ENCODE results near the gene TICRR. TPM values are rescaled to one million over a fixed set of nuclear protein-coding genes. Genes with fewer than 3 reads are reported as not detected.

Gene TICRR
- total RNA-seq, 1 donor from 2014 or later: 3.2 TPM

DNA sequence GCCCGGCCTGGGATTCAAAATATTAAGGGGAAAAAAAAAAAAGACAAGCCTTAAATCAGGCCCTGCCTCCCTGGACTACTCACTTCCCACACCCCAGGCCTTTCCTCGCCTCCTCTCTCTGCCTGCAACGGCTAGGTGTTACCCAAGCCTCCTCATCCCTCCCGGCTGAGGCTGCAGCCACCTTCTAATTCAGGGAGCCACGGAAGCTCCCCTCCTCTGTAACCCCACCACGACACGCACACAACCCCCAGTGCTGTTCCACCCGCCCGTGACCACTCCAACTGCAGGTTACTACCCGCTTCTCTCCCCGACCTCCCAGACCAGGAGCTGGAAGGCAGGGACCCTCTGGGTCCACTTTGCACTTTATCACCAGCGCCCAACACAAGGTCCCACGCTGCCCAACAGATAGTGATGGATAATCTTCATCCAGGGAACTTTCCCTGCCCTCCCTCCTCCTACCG lies 79.1 kb downstream of the TICRR start:
- DNase-seq: no peak

DNA sequence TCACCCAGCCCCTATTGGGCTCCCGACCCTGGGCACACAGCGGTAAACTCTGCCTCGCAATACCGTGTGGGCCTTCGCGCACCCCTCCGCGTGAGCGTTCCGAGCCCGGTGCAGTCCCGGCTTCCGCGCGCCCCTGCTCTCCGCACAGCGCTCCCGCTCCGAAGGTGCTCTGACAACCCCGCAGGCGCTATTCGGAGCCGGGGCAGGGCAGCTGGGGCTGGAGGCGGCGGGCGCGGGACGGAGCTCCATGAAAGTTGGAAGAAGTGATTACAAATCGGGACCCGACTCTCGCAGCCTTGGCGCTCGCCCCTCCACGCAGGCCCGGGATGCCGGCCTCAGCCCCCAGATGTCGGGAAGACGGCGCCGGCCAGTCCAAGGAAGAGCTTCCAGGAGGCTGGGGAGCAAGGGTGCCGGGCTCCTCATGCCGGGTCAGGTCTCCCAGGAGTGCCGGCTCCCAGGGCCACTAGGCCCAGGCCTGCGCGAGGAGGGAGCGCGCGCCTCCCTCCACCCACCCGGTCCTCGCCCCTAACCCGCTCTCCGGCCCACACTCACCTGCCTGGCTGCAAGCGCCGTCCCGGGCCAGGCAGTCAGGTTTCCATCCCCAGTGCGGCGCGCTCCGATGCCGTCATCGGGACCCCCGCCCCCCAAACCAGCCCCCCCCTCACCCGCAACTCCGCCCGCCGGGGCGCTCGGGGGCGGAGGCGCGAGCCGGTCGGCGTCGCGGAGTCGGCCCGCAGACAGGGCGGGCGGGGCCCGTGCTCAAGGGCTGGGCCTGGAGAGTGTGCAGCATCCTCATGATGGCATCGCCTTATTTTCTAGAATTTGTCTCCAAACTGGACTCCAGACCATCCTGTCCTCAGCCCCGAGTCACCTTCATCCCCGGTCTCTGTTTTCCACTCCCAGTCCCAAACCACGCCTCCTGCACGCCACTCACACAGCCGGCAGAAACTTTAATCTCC lies 79.9 kb downstream of the TICRR start, which contains the start of gene KIF7:
Gene KIF7 (minus strand): TSS at position 621 of the 959 bp plus-strand sequence. CDS start 2,537 bp downstream, outside the sequence.
- DNase-seq: peak; percentile 80

DNA sequence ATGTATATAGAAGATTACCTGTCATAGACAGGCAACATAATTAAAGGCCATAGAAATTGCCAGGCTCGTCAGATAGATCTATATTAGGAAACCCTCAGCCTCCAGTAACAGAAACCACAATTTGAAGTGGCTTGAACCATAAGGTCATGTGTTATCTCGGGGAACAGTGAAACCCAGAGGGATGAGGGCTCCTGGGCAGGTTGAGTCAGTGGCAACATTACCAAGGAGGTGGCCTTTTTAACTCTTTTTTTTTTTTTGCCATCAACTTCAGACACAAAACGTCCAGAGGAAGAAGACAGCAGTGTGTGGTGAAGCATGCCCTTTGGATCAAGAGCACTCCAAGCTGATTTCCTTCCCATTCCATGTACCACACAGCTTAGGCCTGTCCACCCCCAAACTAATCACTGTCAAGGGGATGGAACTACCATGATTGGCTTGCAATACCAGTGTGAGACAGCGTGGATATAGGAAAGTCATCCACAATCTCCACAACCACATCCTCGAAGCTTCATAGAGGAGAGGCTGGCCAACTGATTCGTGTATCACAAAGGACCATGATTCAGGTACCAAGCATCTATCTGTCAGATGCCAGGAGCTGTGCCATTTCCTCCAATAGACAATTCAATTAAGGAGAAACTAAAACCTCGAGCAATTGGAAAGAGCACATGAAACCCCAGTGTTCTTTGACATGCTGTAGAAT lies 81.0 kb downstream of the TICRR start:
- no peak for DNase-seq

DNA sequence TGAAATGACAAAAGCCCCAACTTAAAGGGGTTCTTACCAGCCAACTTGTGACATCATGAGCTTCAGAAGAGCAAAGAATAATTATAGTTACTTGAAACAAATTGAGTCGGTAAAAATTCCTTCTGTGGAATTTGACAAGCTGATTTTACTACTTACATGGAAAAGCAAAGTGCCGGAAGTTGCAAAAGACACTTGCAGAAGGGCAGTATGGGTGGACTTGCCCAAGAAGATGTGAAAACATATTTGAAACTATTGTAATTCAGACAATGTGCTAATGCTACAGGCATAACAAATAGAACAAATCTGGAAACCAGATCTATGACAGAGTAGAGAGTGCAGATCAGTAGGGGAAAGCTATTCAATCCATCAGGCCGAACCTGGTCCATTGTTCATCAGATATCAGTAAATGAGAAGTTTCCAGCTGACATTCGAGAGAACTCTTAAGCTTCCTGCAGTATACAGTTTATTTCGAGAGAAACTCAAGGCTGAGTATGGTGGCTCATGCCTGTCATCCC lies 82.5 kb downstream of the TICRR start:
- no peak for DNase-seq

DNA sequence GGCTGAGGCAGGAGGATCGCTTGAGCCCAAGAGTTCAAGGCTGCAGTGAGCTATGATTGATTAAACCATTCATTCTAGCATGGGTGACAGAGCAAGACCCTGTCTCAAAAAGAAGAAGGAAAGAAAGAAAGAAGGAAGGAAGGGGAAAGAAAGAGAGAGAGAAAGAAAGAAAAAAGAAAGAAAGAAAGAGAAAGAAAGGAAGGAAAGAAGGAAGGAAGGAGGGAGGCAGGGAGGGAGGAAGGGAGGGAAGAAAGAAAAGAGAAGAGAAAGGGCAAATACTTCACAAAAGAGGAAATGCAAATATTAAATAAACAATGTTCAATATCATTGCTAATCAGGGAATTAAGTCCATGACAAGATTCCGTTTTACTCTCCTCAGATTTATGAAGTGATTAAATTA lies 84.0 kb downstream of the TICRR start:
- no peak for DNase-seq

DNA sequence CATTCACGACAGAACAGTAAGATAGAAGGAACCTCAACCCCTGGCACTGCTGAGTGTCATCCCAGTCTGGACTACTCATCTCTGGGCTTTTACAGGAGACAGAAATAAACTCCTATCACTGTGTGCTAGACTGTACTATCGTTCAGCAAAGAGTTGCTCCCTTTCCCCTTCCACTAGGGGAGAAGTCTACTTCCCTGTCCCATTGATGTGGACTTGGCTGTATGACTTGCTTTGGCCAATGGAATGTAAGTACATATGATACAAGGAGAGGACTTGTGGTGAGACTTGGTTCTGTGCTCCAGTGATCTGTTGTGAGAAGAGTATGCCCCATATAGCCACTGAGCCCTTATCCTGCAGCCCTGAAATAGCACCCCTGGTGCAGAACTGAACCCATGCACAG lies 85.3 kb downstream of the TICRR start:
- no peak for DNase-seq

DNA sequence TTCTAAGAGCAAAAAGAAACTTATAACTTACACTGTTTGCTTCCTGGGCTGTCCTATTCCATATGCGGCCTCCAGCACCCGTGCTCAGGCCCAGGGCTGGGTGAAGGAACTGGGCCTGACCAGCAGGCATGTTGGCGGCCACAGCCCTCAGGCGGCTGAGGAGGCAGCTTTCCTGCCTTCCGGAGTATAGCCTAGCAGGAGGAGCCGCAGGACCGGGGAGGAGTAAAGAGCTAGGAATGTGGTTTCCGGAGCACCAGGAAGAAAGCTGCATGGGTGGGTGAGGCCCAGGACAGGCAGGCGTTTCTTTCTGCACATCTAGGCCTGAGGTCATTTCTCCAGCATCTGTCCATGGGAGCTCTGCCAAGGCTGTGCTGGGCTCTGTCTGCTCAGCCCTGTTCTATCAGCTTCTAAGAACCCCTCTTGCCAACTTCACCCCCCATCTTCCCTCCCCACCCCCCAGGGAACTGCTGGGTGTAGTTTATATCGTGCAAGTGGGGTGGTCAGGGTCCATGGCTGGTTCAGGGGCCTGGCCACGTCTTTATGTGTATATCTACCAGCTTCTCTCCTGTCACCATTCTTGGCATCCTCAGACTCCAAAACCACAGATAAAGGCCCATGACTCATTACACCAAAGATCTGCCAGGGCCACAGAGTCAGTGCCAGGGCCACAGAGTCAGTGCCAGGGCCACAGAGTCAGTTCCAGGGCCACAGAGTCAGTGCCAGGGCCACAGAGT lies 87.8 kb downstream of the TICRR start:
- DNase-seq: peak; percentile 59

DNA sequence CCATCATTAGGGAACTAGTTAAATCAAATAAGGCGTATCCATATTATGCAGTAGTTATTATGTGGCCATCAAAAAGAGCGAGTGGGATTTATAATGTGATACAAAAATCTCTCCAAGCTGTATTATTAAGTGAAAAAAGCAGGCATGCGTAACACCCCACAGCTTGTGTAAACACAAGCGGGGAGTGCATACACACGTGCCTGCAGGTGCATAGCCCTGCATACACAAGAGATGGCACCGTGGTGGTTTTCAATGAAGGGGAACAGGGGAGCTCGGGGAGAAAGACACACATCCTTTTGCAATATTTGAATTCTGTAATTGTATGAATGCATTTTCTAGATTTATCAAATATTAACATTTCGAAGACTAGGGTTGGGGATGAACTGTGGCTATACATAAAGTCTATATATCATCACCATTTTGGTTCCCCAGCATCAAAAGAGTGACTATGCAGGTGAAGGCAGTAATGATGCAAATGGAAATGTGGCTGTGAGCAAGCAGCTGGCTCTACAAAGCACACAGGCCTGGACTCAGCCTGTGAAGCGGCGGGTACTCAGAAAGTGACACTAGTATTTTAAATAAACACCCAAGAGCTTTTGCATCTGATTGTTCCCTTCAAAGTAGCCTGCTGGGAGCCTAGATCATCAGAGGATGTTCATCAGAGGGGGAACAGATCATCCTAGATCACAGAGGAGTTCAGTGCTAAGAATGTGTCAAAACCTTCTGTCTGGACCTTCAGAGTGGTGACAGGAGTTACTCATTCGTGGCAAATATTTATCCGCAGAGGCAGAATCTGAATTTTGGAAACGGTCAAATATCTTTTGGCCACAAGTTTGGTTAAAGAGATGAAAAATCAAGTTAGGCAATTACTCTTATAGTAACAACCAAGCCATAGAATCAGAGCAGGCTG lies 89.4 kb downstream of the TICRR start:
- DNase-seq: no peak

DNA sequence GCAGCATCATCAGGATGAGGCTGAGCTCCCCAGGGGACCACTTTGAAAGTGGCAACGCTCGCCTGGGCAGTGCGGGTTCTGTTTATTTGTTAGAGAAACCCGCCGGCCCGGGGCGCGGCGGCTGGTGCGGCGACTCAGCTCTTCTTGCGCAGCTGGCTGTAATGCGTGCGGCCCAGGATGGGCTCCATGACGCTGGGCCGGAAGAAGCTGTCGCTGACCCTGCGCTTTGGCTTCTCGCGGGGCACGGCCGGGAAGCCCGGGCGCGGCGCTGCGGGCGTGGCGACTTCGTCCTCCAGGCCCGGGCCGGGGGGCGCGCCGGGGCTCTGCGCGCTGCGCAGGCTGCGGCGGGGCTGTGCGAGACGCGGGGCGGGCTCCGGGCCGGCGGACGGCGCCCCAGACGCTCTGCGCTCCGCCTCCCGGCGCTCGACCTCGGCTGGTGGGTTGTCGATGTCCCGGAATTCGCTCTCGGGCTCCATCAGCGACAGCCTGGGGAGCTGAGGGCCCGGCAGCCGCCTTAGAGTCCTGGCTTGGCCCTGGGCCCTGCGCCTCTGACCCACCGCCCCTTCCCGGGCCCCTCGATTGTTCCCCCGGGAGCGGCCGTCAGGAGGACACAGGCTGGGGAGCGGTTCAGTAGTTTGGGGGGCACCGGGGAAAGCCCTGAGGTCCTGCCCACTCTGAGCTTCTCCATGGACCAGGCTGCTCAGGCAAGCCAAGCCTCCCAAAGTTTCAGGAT lies 90.3 kb downstream of the TICRR start:
- DNase-seq: peak; percentile 77

DNA sequence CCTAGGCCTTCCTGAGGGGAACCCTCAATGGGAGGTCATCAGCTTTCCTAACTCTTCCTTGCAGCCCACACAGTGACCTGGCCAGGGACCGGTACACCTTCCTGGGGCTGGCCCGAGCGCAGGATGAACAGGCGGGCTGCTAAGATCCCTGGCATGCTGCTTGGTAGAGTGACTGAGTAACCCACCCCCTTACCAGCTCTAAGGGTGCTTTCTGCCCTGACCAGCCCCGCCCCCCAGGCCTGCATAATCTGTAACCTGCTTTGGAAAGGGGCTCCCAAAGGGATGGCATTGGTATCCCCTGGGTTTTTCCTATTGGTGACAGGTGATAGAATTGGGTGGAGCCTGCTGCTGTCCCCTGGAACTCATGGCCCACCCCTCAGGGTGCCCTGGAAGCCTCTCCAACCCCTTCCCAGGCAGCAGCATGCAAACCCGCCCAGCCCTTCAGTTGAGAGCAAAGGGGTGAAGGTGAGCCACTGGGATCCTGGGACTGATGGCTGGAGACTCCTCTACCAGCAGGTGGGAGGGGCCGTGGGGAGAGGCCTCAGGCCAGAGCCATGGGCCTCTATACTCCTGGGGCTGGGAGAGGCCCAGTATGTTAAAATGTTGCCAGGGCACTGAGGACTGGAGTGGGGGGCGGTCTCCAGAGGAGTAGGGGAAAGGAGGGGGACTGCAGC lies 91.1 kb downstream of the TICRR start:
- no peak for DNase-seq

DNA sequence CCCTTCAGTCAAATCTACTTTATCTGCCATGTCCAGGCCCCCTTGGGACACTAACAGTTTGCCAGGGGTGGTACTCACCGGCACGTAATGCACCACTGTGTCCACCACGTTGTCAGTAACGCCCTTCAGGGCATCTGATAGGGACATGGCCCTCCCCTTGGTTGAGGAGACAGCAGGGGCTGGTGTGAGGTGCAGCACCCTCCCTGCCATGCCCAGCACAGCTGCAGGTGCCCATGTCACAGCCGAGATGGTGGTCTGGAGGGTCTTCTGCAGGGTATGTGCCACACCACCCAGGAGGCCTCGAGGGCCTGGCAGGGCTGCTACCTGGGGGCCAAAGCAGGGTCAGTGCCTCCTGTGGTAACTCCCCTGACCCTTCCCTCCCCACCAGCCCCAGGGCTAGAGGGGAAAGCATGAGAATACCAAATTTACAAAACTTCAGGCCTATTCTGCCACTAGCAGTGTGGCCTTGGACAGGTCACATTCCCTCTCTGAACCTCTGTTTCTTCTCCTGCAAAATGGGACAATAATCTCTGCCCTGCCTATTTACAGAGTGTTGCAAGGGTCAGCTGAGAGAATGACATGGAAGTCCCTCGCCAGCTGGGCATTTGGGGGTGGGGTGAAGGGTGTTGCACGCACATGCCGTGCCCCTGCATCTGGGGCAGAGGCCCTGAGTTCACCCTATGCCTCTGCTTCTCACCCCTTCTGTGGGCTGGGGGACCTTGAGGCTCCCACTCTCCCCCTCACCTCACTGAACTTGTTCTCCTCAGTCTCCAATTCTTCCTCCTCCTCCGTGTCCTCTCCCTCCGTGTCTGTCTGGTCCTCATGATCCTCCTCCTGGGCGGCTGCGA lies 91.8 kb downstream of the TICRR start:
- no peak for DNase-seq

DNA sequence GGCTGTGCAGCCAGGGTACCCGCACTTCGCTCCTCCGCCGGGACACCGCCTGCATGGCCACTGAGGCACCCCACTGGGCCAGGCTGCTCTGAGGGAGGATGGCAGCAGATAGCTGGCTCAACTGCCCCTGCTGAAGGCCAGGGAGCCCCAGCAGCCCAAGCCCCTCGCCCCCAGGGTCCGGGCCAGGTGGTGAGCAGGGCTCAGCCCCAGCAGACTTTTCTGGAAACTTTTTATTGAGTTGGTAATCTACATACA lies 92.4 kb downstream of the TICRR start:
- DNase-seq: no peak

DNA sequence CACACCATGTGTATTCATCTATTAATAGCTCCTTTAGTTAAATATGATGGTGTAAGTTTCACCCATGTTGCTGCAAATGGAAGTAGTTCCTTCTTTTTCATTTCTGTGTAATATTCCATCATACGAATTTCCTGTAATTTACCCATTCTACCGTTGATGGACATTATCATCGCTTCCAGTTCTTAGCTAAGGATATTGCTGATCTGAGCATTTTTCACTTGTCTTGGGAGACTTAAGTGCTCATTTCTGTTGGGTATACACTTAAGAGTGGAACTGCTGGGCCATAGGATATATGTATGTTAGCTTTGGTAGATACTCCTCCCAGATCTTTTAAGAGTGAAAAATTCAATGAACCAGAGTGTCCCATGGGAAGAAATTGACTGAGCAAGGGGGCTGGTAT lies 92.9 kb downstream of the TICRR start:
- no peak for DNase-seq

DNA sequence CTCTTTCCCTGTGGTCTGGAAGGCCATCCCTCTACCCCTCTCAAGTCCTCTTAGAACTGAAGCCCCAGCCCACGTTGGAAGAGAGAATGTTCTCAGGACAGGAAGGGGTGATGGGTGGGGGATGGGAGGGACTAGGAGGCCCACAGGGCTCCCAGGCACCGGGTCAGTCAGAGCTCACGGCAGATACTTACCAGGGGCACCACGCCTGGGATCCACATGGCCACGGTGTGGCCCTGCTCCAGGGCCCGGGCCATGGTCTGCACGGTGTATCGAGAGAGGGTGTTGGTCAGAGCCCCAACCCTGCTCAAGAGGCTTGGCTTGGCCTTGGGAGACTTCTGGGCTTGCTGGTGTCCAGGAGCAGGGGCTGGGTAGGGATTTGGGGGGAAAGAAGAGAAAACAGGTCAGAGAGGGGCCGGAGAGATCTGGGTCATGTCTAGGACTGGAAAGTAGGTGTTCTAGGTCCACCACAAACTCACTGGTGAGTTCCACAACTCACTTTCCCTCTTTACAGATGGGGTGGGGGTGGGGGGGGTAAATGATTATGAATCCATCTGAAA lies 94.1 kb downstream of the TICRR start:
- DNase-seq: no peak

DNA sequence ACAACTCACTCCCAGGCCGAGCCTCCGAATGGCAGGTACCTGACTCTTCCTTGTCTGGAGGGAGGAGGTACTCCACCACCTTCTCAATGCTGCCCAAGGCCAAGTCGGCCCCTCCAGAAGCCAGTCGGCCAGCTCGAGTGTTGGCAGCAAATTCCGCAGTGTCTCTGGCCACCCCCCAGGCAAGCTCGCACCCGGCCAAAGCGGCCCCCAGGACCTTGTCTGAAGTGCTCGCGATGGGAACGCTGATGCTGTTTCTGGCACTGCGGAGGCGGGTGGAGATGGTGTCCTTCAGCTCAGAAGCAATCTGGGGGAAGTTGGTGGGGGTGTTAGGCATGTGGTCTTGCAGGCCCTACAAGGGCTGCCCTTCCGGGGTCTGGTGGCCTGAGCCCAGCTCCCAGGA lies 94.7 kb downstream of the TICRR start:
- DNase-seq: no peak

DNA sequence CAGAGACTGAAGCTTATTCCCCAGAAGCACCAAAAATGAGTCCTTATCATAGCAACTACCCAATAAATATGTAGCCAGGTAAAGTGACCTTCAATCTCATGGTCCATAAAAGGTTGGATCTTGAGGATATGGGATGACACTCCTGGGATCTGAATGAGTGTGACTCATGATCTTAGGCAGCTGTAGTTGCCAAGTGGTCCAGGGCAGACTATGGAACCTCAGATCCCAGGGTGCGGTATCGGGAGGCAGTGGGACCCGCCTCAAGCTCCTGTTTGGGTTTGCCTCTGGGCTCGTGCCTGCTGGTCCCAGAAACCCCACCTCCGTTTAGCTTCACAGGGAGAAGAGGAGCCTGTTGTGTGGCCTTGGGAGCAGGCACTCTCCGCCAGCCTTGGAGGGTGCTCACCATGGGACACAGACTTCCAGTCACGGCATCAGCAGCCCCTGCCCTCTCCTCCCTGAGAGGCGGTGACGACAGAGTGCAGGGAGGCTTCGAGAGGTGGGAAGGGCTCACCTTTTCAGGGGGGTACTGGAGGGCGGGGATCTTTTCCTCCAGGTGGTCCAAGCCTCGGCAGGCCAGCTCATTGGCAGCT lies 95.8 kb downstream of the TICRR start:
- no peak for DNase-seq

DNA sequence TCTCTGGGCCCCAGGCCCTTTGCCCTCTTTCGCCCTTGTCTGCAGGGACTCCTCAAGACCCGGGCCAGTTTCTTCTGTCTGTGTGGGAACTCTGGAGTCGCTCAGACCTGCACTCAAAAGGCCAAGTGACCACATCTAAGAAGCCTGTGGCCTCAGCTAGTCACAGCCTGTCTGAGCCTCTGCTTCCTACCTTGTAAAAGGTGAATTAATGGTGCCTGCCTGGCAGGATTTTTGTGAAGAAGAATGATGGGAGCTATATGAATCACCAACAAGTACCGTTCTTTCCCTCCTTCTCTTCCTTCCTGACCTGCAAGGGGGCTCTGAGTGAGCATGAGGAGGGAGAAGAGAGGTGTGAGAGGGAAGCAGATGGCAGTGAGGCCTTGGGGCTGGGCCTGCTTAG lies 96.4 kb downstream of the TICRR start:
- DNase-seq: no peak

Data from tongue (tissue), 2 donors.